GM03348 (cell line): Measurements from ENCODE around the gene PPP3CA.
A peak's percentile ranks its signal among the peaks of the same experiment; 100 is the strongest.
"Not testable (repeated sequence)": the region's sequence is repeated elsewhere in the genome, so short reads cannot be mapped to it uniquely, and the experiment has no call there.

Source experiments
- DNase-seq: peaks from one replicate; pipeline ENCODE4 v3.0.0; 2012; ENCODE audit warnings: low spot score

Gene PPP3CA

GRCh38 chr4:101101072-101101471, 246.3 kb downstream of the PPP3CA start:
- DNase-seq: no peak

GRCh38 chr4:101098666-101099400, 248.5 kb downstream of the PPP3CA start:
- DNase-seq: no peak

GRCh38 chr4:101092609-101093008, 254.7 kb downstream of the PPP3CA start:
- DNase-seq: not testable (repeated sequence)

- DNase-seq: no peak
These were observed 258.2 kb downstream of the PPP3CA start for GRCh38 chr4:101089168-101089567.

- DNase-seq: no peak
These were observed 260.3 kb downstream of the PPP3CA start for GRCh38 chr4:101086801-101087586.

- no peak for DNase-seq
These were observed 264.2 kb downstream of the PPP3CA start for GRCh38 chr4:101083131-101083530.

- DNase-seq: no peak
These were observed 265.5 kb downstream of the PPP3CA start for GRCh38 chr4:101081695-101082369.

GRCh38 chr4:101081166-101081565, 266.2 kb downstream of the PPP3CA start:
- no peak for DNase-seq

GRCh38 chr4:101078950-101079349, 268.4 kb downstream of the PPP3CA start:
- DNase-seq: no peak

- no peak for DNase-seq
These were observed 271.3 kb downstream of the PPP3CA start for GRCh38 chr4:101076032-101076431.

GRCh38 chr4:101075536-101075935, 271.8 kb downstream of the PPP3CA start:
- DNase-seq: no peak

- DNase-seq: no peak
These were observed 273.0 kb downstream of the PPP3CA start for GRCh38 chr4:101074326-101074725.

- peak; percentile 5 for DNase-seq
These were observed 276.1 kb downstream of the PPP3CA start for GRCh38 chr4:101071241-101071640.

GRCh38 chr4:101068115-101068514, 279.2 kb downstream of the PPP3CA start:
- no peak for DNase-seq

GRCh38 chr4:101067383-101067782, 279.9 kb downstream of the PPP3CA start:
- no peak for DNase-seq

GRCh38 chr4:101066626-101067170, 280.6 kb downstream of the PPP3CA start:
- no peak for DNase-seq

- no peak for DNase-seq
These were observed 281.3 kb downstream of the PPP3CA start for GRCh38 chr4:101065935-101066485.

- no peak for DNase-seq
These were observed 282.0 kb downstream of the PPP3CA start for GRCh38 chr4:101065346-101065745.

- DNase-seq: no peak
These were observed 282.7 kb downstream of the PPP3CA start for GRCh38 chr4:101064541-101065180.

GRCh38 chr4:101055392-101055791, 291.9 kb downstream of the PPP3CA start:
- no peak for DNase-seq

GRCh38 chr4:101050837-101051205, 296.5 kb downstream of the PPP3CA start:
- no peak for DNase-seq
